ENCODE data around the gene SEMA4C. TPM values are rescaled to one million over a fixed set of nuclear protein-coding genes. Genes with fewer than 3 reads are reported as not detected.
"Not testable (repeated sequence)": the region's sequence is repeated elsewhere in the genome, so short reads cannot be mapped to it uniquely, and the experiment has no call there.

Gene SEMA4C
- polyA plus RNA-seq, 3 donors: 35.0 to 46.0 (median 44.8) TPM

- DNase-seq (ENCODE audit: extremely low read depth in 1 of 11, low read depth in 9 of 11, low spot score in 4 of 11): no peak
Measured at GRCh38 chr2:96872591-96873349, 2.9 kb upstream of the SEMA4C start.

GRCh38 chr2:96870626-96871255 is 861 bp upstream of the SEMA4C start:
- no peak for DNase-seq (ENCODE audit: extremely low read depth in 1 of 11, low read depth in 9 of 11, low spot score in 4 of 11)

- DNase-seq (ENCODE audit: extremely low read depth in 1 of 11, low read depth in 9 of 11, low spot score in 4 of 11): peak in 6 of 11 donors; percentile 70 to 81 (median 74)
Measured at GRCh38 chr2:96869281-96869821, 529 bp downstream of the SEMA4C start.

- peak in 10 of 11 donors; percentile 71 to 88 (median 84) for DNase-seq (ENCODE audit: extremely low read depth in 1 of 11, low read depth in 9 of 11, low spot score in 4 of 11)
Measured at GRCh38 chr2:96868555-96869280, 1.2 kb downstream of the SEMA4C start.

GRCh38 chr2:96867756-96868554 is 1.9 kb downstream of the SEMA4C start:
- DNase-seq (ENCODE audit: extremely low read depth in 1 of 11, low read depth in 9 of 11, low spot score in 4 of 11): no peak

GRCh38 chr2:96866986-96867755 is 2.7 kb downstream of the SEMA4C start:
- no peak for DNase-seq (ENCODE audit: extremely low read depth in 1 of 11, low read depth in 9 of 11, low spot score in 4 of 11)

- no peak for DNase-seq (ENCODE audit: extremely low read depth in 1 of 11, low read depth in 9 of 11, low spot score in 4 of 11)
Measured at GRCh38 chr2:96866586-96866985, 3.3 kb downstream of the SEMA4C start.

- DNase-seq (ENCODE audit: extremely low read depth in 1 of 11, low read depth in 9 of 11, low spot score in 4 of 11): no peak
Measured at GRCh38 chr2:96866149-96866548, 3.7 kb downstream of the SEMA4C start.

- DNase-seq (ENCODE audit: extremely low read depth in 1 of 11, low read depth in 9 of 11, low spot score in 4 of 11): no peak
Measured at GRCh38 chr2:96865654-96866053, 4.2 kb downstream of the SEMA4C start.

GRCh38 chr2:96864343-96865091 is 5.4 kb downstream of the SEMA4C start:
- DNase-seq (ENCODE audit: extremely low read depth in 1 of 11, low read depth in 9 of 11, low spot score in 4 of 11): no peak

- DNase-seq (ENCODE audit: extremely low read depth in 1 of 11, low read depth in 9 of 11, low spot score in 4 of 11): no peak
Measured at GRCh38 chr2:96863575-96864342, 6.1 kb downstream of the SEMA4C start.

- not testable (repeated sequence) for DNase-seq (ENCODE audit: extremely low read depth in 1 of 11, low read depth in 9 of 11, low spot score in 4 of 11)
Measured at GRCh38 chr2:96863056-96863455, 6.8 kb downstream of the SEMA4C start.

GRCh38 chr2:96861074-96861473 is 8.8 kb downstream of the SEMA4C start:
- DNase-seq (ENCODE audit: extremely low read depth in 1 of 11, low read depth in 9 of 11, low spot score in 4 of 11): no peak

GRCh38 chr2:96860065-96861029 is 9.5 kb downstream of the SEMA4C start:
- DNase-seq (ENCODE audit: extremely low read depth in 1 of 11, low read depth in 9 of 11, low spot score in 4 of 11): no peak

GRCh38 chr2:96859681-96860064 is 10.2 kb downstream of the SEMA4C start:
- no peak for DNase-seq (ENCODE audit: extremely low read depth in 1 of 11, low read depth in 9 of 11, low spot score in 4 of 11)
